Astrocyte (in vitro differentiated cells and primary cell): ENCODE results near the gene PRKG1. TPM values are rescaled to one million over a fixed set of nuclear protein-coding genes. Genes with fewer than 3 reads are reported as not detected.

Source experiments
- DNase-seq: peaks from one replicate; pipeline ENCODE4 v3.0.0-alpha.2; 2010; ENCODE audit warnings: low read depth
- FAIRE-seq: peaks from 2 replicates; lab custom pipeline; 2011; peaks lifted over from hg19 to GRCh38; lab: Jason Lieb, UNC
- H2AFZ ChIP-seq: 2 replicates; pipeline ENCODE4 v1.6.0; 2012; ENCODE audit warnings: low read depth, low read length, inconsistent platforms
- H3K27ac ChIP-seq: 2 replicates; pipeline ENCODE4 v1.5.1; 2011; ENCODE audit warnings: low read depth, low read length, inconsistent platforms
- H3K27me3 ChIP-seq: 2 replicates; pipeline ENCODE4 v1.6.0; 2011; ENCODE audit warnings: low read length, inconsistent platforms; ENCODE audit not compliant: insufficient read depth
- H3K36me3 ChIP-seq: 2 replicates; pipeline ENCODE4 v1.5.1; 2011; ENCODE audit warnings: low read length, inconsistent platforms; ENCODE audit not compliant: insufficient read depth
- H3K4me1 ChIP-seq: 2 replicates; pipeline ENCODE4 v1.5.1; 2011; ENCODE audit warnings: low read length, inconsistent platforms; ENCODE audit not compliant: insufficient read depth
- H3K4me2 ChIP-seq: 2 replicates; pipeline ENCODE4 v1.6.0; 2012; ENCODE audit warnings: low read length, inconsistent platforms
- H3K4me3 ChIP-seq: 2 replicates; pipeline ENCODE4 v1.5.1; 2011; ENCODE audit warnings: low read depth, mild to moderate bottlenecking, low read length, inconsistent platforms; ENCODE audit not compliant: insufficient read depth
- H3K79me2 ChIP-seq: 2 replicates; pipeline ENCODE4 v1.6.0; 2012; ENCODE audit warnings: mild to moderate bottlenecking, low read length, inconsistent platforms; ENCODE audit not compliant: insufficient read depth
- H3K9ac ChIP-seq: 2 replicates; pipeline ENCODE4 v1.6.0; 2012; ENCODE audit warnings: mild to moderate bottlenecking, low read length, inconsistent platforms
- H3K9me3 ChIP-seq: 2 replicates; pipeline ENCODE4 v1.5.1; 2012; ENCODE audit warnings: low read depth, mild to moderate bottlenecking, low read length, inconsistent platforms; ENCODE audit not compliant: insufficient read depth
- H4K20me1 ChIP-seq: 2 replicates; pipeline ENCODE4 v1.6.0; 2012; ENCODE audit warnings: low read length, inconsistent platforms; ENCODE audit not compliant: insufficient read depth
- H3K27ac Mint-ChIP-seq: one replicate; pipeline ENCODE4 v1.8.0; 2021; ENCODE audit warnings: mild to moderate bottlenecking, mixed read lengths; ENCODE audit not compliant: unreplicated experiment
- H3K27me3 Mint-ChIP-seq: one replicate; pipeline ENCODE4 v1.8.0; 2021; ENCODE audit warnings: low read depth, mixed read lengths; ENCODE audit not compliant: unreplicated experiment
- H3K36me3 Mint-ChIP-seq: one replicate; pipeline ENCODE4 v1.8.0; 2021; ENCODE audit warnings: low read depth, mixed read lengths; ENCODE audit not compliant: unreplicated experiment
- H3K4me1 Mint-ChIP-seq: one replicate; pipeline ENCODE4 v1.8.0; 2021; ENCODE audit warnings: low read depth, mixed read lengths; ENCODE audit not compliant: unreplicated experiment
- H3K4me3 Mint-ChIP-seq: one replicate; pipeline ENCODE4 v1.8.0; 2021; ENCODE audit warnings: mild to moderate bottlenecking, moderate library complexity, mixed read lengths; ENCODE audit not compliant: unreplicated experiment
- H3K9me3 Mint-ChIP-seq: one replicate; pipeline ENCODE4 v1.8.0; 2021; ENCODE audit warnings: mild to moderate bottlenecking, mixed read lengths; ENCODE audit not compliant: unreplicated experiment
- EZH2 ChIP-seq: IDR thresholded peaks from 2 replicates; pipeline ENCODE4 v1.6.1; 2012; ENCODE audit warnings: mild to moderate bottlenecking, low read length, inconsistent platforms; ENCODE audit not compliant: insufficient read depth
- total RNA-seq: library from RNA; stranded (reverse); gene quantifications from 2 replicates; pipeline ENCODE4 v1.2.1, GENCODE V29; 2021
- TF ChIP-seq, protein P1 (sequence below): IDR thresholded peaks from 2 replicates; pipeline ENCODE4 v1.5.1; 2011; ENCODE audit warnings: low read depth, mild to moderate bottlenecking, inconsistent platforms, low read length, moderate library complexity; ENCODE audit not compliant: insufficient read depth

The PRKG1 gene
- total RNA-seq, 1 donor from 2014 or later, result 3.1 TPM

DNA sequence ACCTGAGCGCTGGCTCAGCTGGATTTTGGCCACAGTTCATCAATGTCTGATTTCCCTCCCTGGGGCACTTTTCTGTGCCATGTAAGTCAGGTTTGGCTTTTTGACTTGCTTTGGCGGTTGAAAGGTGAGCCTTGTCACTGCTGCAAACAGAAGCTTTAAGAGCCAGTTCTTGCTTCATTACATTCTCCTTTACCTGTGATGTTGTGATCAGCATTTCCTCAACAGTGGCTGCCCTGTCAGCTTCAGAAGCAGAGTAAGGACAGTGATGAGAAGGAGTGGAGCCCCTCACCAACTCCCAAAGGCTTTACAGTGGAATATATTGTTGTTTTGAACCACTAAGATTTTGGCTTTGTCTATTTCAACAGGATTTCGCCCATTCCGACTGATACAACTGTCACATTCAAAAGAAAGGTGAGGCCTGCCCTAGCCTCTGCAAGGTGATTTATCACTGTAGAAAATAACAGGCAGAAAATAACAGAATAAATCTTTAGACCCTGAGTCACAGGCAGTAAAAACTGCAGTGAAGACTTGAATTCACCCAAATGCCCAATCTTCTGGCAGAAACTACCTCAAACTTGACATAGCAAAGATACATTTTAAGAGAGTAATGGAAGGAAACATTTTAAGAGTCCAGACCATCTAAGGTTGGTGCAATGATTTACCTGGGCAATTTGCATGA lies 1226.5 kb downstream of the PRKG1 start:
- DNase-seq (no peak), FAIRE-seq (no peak)
- H3K27ac Mint-ChIP-seq, result no peak overlapping the region
- H3K36me3 Mint-ChIP-seq, result no peaks in the 10 kb centered on the region
- H2AFZ ChIP-seq, result no peak overlapping the region
- no peaks in the 10 kb centered on the region for H3K27me3 Mint-ChIP-seq
- H3K4me2 ChIP-seq, result no peak overlapping the region
- H3K27ac ChIP-seq, result no peak overlapping the region
- H3K9me3 Mint-ChIP-seq, result peaks cover 3% of the 10 kb centered on the region
- H3K27me3 ChIP-seq, result no peaks in the 10 kb centered on the region
- H3K4me1 Mint-ChIP-seq, result no peaks in the 10 kb centered on the region
- H3K79me2 ChIP-seq, result no peaks in the 10 kb centered on the region
- H3K9ac ChIP-seq, result no peak overlapping the region
- no peak for TF ChIP-seq EZH2
- TF ChIP-seq, protein P1, sequence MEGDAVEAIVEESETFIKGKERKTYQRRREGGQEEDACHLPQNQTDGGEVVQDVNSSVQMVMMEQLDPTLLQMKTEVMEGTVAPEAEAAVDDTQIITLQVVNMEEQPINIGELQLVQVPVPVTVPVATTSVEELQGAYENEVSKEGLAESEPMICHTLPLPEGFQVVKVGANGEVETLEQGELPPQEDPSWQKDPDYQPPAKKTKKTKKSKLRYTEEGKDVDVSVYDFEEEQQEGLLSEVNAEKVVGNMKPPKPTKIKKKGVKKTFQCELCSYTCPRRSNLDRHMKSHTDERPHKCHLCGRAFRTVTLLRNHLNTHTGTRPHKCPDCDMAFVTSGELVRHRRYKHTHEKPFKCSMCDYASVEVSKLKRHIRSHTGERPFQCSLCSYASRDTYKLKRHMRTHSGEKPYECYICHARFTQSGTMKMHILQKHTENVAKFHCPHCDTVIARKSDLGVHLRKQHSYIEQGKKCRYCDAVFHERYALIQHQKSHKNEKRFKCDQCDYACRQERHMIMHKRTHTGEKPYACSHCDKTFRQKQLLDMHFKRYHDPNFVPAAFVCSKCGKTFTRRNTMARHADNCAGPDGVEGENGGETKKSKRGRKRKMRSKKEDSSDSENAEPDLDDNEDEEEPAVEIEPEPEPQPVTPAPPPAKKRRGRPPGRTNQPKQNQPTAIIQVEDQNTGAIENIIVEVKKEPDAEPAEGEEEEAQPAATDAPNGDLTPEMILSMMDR, result no peak
- H3K9me3 ChIP-seq, result no peaks in the 10 kb centered on the region
- H3K4me1 ChIP-seq, result no peaks in the 10 kb centered on the region
- no peaks in the 10 kb centered on the region for H3K36me3 ChIP-seq
- H3K4me3 ChIP-seq, result no peak overlapping the region
- no peaks in the 10 kb centered on the region for H4K20me1 ChIP-seq
- H3K4me3 Mint-ChIP-seq, result no peak overlapping the region

DNA sequence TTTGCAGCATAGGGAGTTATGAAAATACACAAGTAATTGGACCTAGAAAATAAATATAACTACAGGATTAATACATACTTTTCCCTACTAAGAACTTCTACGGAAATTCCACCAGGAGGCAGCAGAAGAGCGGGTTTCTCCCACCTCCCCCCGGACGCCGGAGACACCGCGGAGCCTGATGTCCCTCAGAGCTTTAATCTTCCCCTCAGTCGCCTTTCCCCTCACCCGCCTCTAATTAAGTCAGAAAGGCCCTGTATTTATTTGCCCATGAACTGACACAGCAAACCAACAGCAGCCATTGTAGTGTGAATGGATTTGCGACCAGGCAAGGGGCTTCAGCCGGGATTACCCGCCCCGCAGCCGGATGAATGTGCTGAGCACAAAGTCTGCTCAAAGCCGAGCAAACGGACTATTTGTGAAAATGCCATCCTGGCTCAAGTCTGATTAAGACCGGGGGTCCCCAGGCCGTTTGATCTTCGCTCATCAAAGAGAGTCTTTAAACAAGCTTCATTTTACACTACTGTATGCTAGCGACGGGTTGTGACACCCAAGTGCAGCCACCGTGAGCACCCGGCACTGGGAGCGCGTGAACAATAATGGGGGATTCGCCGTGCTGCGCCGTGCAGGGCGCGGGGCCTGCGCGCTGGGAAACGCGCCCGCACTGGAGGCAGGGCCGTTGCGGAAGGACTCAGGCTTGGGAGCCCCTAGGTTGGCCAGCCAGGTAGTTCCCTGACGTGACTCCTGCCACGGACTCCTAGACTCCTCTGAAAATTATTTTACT lies 1234.2 kb downstream of the PRKG1 start:
- H4K20me1 ChIP-seq, result no peaks in the 10 kb centered on the region
- peaks cover 3% of the 10 kb centered on the region for H3K4me1 Mint-ChIP-seq
- peak overlapping the region; percentile 87 for H3K4me3 Mint-ChIP-seq
- DNase-seq (peak; percentile 55), FAIRE-seq (no peak)
- no peaks in the 10 kb centered on the region for H3K9me3 Mint-ChIP-seq
- no peaks in the 10 kb centered on the region for H3K36me3 Mint-ChIP-seq
- H3K4me2 ChIP-seq, result peak overlapping the region; percentile 91
- H3K27me3 ChIP-seq, result no peaks in the 10 kb centered on the region
- no peaks in the 10 kb centered on the region for H3K36me3 ChIP-seq
- peak overlapping the region; percentile 69 for H3K4me3 ChIP-seq
- H3K9ac ChIP-seq, result peak overlapping the region; percentile 78
- H2AFZ ChIP-seq, result peak overlapping the region; percentile 94
- H3K27ac Mint-ChIP-seq, result peak overlapping the region; percentile 53
- H3K9me3 ChIP-seq, result no peaks in the 10 kb centered on the region
- no peaks in the 10 kb centered on the region for H3K79me2 ChIP-seq
- no peak for TF ChIP-seq EZH2
- TF ChIP-seq, protein P1, result peak; percentile 69
- peaks cover 24% of the 10 kb centered on the region for H3K27me3 Mint-ChIP-seq
- peak overlapping the region; percentile 46 for H3K27ac ChIP-seq
- peaks cover 5% of the 10 kb centered on the region for H3K4me1 ChIP-seq
